Right atrium auricular region (tissue), 2 donors: ENCODE results near the gene GPC6. TPM values are rescaled to one million over a fixed set of nuclear protein-coding genes. Genes with fewer than 3 reads are reported as not detected.

Experiments used
- DNase-seq: peaks from one replicate; pipeline ENCODE4 v3.0.0-alpha.2; 2019; ENCODE audit warnings: low spot score
- H3K27ac ChIP-seq, 2 donors: fragments of 200-600 bp; sonication (generic); 1 replicate in 1 of 2; 2 replicates in 1 of 2; pipeline ENCODE4 v1.5.1; 2016 to 2019
- H3K27me3 ChIP-seq, 2 donors: fragments of 200-600 bp; sonication (generic); one replicate each; pipeline versions ENCODE4 v1.5.1 to v1.6.0; 2017 to 2019
- H3K36me3 ChIP-seq: fragments of 200-600 bp; sonication (generic); one replicate; pipeline ENCODE4 v1.5.1; 2016
- H3K4me1 ChIP-seq, 2 donors: fragments of 200-600 bp; sonication (generic); one replicate each; pipeline versions ENCODE4 v1.5.1 to v1.6.0; 2017 to 2019
- H3K4me3 ChIP-seq, 2 donors: fragments of 200-600 bp; sonication (generic); 1 replicate in 1 of 2; 2 replicates in 1 of 2; pipeline ENCODE4 v1.5.1; 2017 to 2019; ENCODE audit warnings: mild to moderate bottlenecking in 1 of 2, moderate library complexity in 1 of 2
- H3K9me3 ChIP-seq, 2 donors: fragments of 200-600 bp; sonication (generic); one replicate each; pipeline ENCODE4 v1.5.1; 2019
- total RNA-seq, 2 donors: library from RNA; depleted of rRNA; stranded (reverse); fragments of >200 nt; gene quantifications; one replicate each; pipeline ENCODE4 v1.1.0, GENCODE V29; 2016
- TF ChIP-seq, protein P1 (sequence below), 2 donors: fragments of 200-600 bp; sonication (generic); IDR thresholded peaks; one replicate each; pipeline ENCODE4 v1.5.1; 2019; ENCODE audit warnings: antibody characterized with exemption in 2 of 2

Gene GPC6
- total RNA-seq, 2 donors from 2014 or later, result 1.3 to 3.8 TPM

DNA sequence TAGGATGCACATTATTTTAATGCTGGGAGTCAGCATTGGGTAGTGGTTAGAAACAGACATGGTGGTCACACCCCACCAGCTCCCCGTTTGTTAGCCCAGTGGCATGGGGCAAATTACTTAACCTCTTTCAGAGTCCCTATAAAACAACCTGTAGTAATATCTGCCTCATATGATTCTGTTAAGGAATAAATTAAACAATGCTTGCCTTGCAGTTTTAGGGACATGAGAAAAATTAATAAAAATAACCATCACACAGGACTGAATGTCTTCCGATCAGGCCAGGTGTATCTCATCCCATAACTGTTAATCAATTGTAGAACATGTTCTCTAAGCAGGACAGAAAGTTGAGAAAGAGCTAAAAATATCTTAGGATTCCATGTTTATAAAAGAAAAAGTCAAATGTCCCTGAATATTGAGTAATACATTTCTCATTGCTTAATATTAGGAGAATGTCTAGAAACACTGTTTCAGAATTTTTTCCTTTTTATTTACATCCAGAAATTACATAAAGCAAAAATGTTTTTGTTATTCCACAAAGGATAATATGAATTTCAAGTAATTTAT is 196.5 kb downstream of the GPC6 start:
- Histone ChIP-seq H3K4me3 (no peak overlapping the region), H3K27ac (no peak overlapping the region), H3K27me3 (no peaks in the 10 kb centered on the region), H3K36me3 (no peaks in the 10 kb centered on the region), H3K9me3 (peaks cover 0 to 4% of the 10 kb centered on the region in 2 donors), H3K4me1 (no peaks in the 10 kb centered on the region)
- no peak for DNase-seq
- TF ChIP-seq, protein P1, sequence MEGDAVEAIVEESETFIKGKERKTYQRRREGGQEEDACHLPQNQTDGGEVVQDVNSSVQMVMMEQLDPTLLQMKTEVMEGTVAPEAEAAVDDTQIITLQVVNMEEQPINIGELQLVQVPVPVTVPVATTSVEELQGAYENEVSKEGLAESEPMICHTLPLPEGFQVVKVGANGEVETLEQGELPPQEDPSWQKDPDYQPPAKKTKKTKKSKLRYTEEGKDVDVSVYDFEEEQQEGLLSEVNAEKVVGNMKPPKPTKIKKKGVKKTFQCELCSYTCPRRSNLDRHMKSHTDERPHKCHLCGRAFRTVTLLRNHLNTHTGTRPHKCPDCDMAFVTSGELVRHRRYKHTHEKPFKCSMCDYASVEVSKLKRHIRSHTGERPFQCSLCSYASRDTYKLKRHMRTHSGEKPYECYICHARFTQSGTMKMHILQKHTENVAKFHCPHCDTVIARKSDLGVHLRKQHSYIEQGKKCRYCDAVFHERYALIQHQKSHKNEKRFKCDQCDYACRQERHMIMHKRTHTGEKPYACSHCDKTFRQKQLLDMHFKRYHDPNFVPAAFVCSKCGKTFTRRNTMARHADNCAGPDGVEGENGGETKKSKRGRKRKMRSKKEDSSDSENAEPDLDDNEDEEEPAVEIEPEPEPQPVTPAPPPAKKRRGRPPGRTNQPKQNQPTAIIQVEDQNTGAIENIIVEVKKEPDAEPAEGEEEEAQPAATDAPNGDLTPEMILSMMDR (IDR thresholded peaks at IDR 0.05), result no peak

DNA sequence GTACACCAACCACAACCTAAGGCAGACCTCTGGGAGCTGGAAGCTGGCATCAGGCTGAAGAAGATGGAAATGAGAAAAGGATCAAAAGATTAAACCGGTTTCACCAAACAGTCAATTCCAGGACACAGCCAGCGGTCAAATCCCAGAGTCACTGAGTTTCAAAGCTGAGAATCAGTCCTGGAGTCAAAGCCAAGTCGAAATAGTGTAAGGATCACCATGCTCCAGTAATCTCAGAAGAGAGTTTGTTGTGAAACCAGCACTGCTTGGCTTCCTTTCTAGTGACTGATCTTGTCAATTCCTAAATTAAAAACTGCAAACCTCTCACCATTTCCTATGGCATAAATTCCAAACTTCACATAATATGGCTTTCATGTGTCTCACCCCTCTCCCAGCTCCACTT is 198.8 kb downstream of the GPC6 start:
- H3K27ac ChIP-seq, result no peak overlapping the region
- no peak for DNase-seq
- no peaks in the 10 kb centered on the region for H3K36me3 ChIP-seq
- no peak overlapping the region for H3K4me3 ChIP-seq
- no peaks in the 10 kb centered on the region for H3K4me1 ChIP-seq
- no peaks in the 10 kb centered on the region for H3K27me3 ChIP-seq
- TF ChIP-seq, protein P1 (IDR thresholded peaks at IDR 0.05), result no peak
- H3K9me3 ChIP-seq, result peaks cover 0 to 4% of the 10 kb centered on the region in 2 donors

DNA sequence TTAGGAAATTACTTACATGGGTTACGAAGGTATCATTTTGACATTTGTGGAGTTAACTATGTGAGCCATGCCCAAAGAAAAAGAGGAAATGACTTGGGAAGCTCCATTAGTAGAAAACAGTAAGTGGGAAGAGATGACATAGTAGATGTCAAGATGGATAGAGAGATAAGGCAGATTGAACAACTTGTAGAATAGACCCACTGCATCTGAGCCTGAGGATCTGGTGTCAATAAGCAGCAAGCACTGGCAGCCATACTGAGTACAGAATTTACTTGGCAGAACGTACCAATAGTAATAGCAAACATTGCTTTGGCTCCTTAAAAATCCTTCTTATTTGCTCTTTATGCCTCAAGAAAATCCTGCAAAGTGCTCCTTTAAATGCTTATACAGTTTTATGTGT is 203.8 kb downstream of the GPC6 start:
- no peaks in the 10 kb centered on the region for H3K27me3 ChIP-seq
- H3K36me3 ChIP-seq, result no peaks in the 10 kb centered on the region
- no peak for DNase-seq
- no peaks in the 10 kb centered on the region for H3K4me1 ChIP-seq
- H3K27ac ChIP-seq, result no peak overlapping the region
- no peak overlapping the region for H3K4me3 ChIP-seq
- H3K9me3 ChIP-seq, result peaks cover 0 to 4% of the 10 kb centered on the region in 2 donors
- TF ChIP-seq, protein P1 (IDR thresholded peaks at IDR 0.05), result no peak

DNA sequence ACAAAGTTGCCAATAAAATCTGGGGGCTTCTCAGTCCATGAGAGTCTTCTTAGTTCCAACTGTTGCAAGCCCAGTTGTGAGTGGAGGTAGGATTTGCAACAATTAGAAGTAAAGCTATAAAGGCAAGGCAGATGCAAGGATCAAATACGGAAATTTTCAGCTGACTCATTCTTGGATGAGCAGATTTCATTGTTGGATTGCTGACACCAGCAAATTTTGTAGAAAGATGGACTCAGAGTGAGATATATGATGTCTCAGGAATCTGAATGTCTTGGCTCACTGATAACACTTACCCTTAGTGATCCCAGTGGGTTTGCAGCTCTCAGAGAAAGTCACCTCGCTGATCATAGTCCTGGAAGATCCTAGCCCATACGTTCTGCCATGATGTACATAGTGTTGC is 209.0 kb downstream of the GPC6 start:
- TF ChIP-seq, protein P1 (IDR thresholded peaks at IDR 0.05), result no peak
- Histone ChIP-seq H3K27ac (no peak overlapping the region), H3K27me3 (no peaks in the 10 kb centered on the region), H3K4me1 (no peaks in the 10 kb centered on the region), H3K9me3 (no peaks in the 10 kb centered on the region), H3K36me3 (no peaks in the 10 kb centered on the region), H3K4me3 (no peak overlapping the region)
- no peak for DNase-seq

DNA sequence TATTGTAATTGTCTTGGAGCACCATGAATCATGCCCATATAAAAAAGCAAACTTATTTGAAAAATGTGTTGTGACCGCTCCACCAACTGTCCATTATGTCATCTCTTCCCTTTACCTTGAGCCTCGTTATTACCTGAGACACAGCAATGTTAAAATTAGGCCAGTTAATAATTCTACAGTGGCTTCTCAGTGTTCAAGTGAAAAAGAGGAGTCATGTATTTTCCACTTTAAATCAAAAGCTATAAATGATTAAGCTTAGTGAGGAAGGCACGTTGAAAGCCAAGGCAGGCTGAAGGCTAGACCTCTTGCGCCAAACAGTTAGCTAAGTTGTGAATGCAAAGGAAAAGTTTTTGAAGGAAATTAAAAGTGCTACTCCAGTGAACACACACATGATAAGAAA is 210.5 kb downstream of the GPC6 start:
- Histone ChIP-seq H3K9me3 (no peaks in the 10 kb centered on the region), H3K36me3 (no peaks in the 10 kb centered on the region), H3K27me3 (no peaks in the 10 kb centered on the region), H3K27ac (no peak overlapping the region), H3K4me3 (no peak overlapping the region), H3K4me1 (no peaks in the 10 kb centered on the region)
- TF ChIP-seq, protein P1 (IDR thresholded peaks at IDR 0.05), result no peak
- no peak for DNase-seq

DNA sequence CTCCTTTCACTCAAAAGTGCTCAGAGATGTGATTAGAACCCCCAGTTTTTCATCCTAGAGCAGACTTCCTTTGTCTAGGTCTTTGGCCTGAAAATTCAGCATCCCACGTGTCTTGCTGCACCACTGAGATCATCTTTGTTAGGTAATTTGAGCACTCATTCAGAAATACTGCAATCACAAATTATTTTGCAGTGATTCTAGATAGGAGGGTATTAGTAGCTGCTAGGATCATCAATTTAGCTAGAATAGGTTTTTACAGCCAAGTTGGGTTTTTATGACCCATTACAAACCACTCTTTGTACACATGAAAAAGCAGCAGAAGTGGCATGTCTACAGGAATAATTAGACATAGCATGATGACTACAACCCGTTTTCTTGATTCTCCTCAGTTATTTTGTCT is 219.6 kb downstream of the GPC6 start:
- Histone ChIP-seq H3K9me3 (no peaks in the 10 kb centered on the region), H3K27ac (no peak overlapping the region), H3K36me3 (no peaks in the 10 kb centered on the region), H3K4me3 (no peak overlapping the region), H3K4me1 (no peaks in the 10 kb centered on the region), H3K27me3 (no peaks in the 10 kb centered on the region)
- DNase-seq, result no peak
- TF ChIP-seq, protein P1 (IDR thresholded peaks at IDR 0.05), result no peak
